ENCODE measurements around the gene KLK12.

KLK12 gene

GRCh38 chr19:51044327-51044726 is 9.5 kb upstream of the KLK12 start:
- no peak for DNase-seq

GRCh38 chr19:51043497-51043896 is 8.7 kb upstream of the KLK12 start:
- DNase-seq: no peak

DNA sequence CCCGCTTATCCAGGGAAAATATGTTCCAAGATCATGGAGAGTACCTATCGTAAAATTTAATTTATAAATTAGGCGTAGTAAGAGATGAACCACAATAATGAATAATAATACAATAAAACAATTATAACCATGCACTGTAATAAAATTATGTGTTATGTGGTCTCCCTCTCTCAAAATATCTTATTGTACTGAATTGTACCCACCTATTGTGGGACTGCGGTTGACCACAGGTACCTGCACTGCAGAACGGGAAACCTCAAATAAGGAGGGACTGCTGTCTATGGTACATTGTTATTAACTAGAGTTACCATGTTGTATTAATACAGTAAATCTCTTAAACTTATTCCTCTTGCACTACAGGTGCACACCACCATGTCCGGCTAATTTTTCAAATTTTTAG is 5.3 kb upstream of the KLK12 start:
- no peak for DNase-seq

GRCh38 chr19:51036519-51036918 is 1.7 kb upstream of the KLK12 start:
- DNase-seq: no peak

GRCh38 chr19:51031880-51032225 is 2.9 kb downstream of the KLK12 start:
- no peak for DNase-seq

GRCh38 chr19:51031220-51031879 is 3.5 kb downstream of the KLK12 start:
- no peak for DNase-seq

DNA sequence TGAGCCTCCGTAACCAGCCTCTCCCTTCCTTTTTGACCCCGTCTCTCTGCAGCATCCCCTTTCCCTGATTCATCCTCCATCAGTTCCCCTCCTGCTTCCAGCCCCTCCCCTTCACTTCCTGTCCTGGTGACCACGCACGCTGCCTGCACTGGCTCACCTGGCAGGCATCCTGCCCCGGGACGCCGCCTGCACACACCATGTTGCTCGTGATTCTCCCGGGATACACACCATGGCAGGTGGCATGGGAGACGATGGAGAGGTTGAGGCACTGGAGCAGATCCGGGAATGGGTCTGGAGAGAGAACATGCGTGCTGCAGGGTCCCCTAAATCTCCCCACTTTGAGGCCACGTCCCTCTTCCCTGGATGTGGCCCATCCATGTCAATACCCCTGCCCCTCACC is 4.2 kb downstream of the KLK12 start:
- no peak for DNase-seq

DNA sequence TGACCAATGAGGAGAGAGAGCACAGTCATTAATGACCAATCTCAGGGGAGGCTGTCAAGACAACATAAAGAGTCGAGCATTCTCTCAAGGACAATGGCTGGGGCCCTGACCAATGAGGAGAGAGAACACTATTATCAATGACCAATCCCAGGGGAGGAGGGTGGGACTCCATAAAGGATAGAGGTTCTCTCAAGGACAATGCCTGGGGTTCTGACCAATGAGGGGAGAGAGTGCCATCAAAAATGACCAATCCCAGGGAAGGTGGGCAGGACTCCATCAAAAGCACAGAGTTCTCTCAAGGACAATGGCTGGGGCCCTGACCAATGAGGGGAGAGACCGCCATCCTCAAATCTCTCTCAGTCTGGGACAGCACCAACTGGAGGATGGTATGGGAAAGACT is 5.1 kb downstream of the KLK12 start:
- DNase-seq: no peak

DNA sequence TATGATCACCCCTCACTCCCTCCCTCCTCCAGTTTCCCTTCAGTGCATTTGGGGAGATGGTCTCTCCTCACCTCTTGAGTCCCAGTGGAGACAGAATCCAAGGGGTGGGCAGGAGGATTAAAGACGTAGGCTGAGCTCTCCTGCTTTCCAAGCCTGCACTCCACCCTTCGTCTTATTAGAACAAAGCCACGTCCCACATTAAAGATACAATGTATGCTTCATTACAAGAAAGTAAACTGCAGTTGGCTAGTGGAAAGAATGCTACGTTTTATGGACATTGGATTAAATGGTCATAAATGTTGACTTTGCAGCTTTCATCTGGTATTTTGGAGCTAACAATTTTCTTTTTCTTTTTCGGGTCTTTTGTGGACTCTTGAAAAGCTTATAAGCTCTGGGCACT is 6.9 kb downstream of the KLK12 start:
- DNase-seq: no peak

GRCh38 chr19:51027126-51027806 is 7.5 kb downstream of the KLK12 start:
- DNase-seq: no peak

DNA sequence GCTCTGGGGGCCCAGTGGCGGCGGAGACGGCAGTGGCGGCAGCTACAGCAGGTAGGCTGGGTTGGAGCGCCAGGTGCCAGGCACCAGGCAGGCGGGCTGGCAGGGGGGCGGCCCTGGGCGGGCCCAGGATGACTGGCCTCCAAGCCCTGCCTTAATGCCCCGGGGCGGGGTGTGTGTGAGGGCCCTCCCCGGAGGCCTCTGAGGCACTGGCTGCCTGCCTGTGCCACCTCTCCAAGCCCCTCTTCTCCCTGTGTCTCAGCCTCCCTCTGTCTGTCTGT is 8.3 kb downstream of the KLK12 start, which contains the start of gene KLK11:
Gene KLK11, minus strand, starts transcription at position 63 of the 278 bp plus-strand sequence. CDS start 985 bp downstream, outside the sequence.
- DNase-seq: no peak

DNA sequence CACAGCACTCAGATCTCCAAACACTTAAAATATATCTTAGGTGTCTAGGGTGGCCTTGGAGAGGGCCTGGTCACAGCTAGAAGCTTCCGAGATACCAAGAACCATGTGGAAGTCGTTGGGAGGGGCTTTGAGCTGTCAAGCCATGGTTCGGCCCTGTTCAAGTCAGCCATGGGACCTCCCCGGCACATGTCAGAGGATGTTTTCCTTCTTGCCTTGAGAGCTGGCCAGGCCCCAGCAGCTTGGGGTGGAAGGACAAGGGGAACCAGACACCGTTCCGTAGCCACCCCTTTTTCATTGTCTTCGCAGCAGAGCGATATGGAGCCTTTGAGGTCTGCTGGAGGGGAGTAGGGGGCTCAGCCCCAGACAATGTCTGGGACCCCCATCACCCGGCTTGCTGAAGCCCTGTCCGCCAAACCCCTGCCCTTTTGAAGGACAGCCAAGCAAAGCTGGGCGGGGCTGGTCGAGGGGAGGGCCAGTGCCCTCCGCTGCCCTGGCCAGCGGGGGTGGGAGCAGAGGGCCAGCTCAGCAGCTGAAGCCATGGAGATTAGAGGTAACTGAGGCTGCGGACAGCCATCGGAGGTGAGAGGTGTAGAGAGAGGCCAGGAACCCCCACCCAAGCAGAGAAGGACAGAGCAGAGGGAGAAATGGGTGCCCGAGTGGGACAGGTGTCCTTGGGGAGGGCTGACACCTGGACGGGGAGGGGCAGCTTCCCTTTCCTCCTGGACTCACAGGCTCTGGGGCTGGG is 8.8 kb downstream of the KLK12 start:
- no peak for DNase-seq

DNA sequence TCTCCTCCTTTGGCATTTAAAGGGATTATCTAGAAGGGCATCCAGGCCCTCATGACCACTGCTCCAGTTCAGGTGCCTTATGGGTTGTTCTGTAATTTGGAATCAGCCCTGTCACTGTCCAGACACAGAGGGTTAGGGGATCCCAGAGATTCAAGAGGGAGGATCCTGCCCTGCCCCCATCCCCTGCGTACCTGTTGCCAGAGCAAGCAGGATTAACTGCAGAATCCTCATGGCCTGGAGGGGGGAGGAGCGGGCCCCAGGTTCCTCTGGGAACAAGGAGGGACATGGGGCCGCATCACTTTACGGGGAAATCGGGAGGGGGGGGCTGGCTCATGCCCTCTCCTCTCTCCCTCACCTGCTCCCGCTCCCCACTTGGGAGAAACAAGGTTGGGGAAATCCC is 9.4 kb downstream of the KLK12 start:
- DNase-seq: no peak

GRCh38 chr19:51024924-51025323 is 9.9 kb downstream of the KLK12 start:
- DNase-seq: no peak

DNA sequence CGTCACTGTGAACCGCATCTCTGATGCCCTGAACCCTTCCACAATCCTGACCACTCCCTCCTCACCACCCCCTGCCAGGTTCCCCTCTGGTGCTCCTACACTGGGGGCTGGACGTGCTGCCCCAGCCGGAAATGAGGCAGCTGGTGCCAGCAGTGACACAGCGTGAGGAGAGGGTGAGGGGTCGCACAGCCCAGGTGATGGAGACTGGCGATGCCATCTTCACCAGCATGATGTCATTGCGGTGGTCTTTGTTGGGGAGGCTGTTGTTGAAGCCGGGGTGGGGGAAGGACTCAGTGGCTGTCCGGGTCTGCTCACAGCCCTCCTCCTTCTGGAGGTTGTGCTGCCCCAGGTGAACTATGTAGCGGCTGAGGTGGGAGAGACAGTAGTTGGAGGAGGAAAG is 10.9 kb downstream of the KLK12 start:
- no peak for DNase-seq

- DNase-seq: no peak
These were observed 12.3 kb downstream of the KLK12 start for GRCh38 chr19:51022526-51022925.

- no peak for DNase-seq
These were observed 13.7 kb downstream of the KLK12 start for GRCh38 chr19:51020988-51021651.

- no peak for DNase-seq
These were observed 15.3 kb downstream of the KLK12 start, which contains the start of gene KLK10 for GRCh38 chr19:51019544-51019925. Gene KLK10 (minus strand): TSS chr19:51019709. CDS start chr19:51019130, 579 bp downstream.

- no peak for DNase-seq
These were observed 15.9 kb downstream of the KLK12 start for GRCh38 chr19:51018745-51019543.

DNA sequence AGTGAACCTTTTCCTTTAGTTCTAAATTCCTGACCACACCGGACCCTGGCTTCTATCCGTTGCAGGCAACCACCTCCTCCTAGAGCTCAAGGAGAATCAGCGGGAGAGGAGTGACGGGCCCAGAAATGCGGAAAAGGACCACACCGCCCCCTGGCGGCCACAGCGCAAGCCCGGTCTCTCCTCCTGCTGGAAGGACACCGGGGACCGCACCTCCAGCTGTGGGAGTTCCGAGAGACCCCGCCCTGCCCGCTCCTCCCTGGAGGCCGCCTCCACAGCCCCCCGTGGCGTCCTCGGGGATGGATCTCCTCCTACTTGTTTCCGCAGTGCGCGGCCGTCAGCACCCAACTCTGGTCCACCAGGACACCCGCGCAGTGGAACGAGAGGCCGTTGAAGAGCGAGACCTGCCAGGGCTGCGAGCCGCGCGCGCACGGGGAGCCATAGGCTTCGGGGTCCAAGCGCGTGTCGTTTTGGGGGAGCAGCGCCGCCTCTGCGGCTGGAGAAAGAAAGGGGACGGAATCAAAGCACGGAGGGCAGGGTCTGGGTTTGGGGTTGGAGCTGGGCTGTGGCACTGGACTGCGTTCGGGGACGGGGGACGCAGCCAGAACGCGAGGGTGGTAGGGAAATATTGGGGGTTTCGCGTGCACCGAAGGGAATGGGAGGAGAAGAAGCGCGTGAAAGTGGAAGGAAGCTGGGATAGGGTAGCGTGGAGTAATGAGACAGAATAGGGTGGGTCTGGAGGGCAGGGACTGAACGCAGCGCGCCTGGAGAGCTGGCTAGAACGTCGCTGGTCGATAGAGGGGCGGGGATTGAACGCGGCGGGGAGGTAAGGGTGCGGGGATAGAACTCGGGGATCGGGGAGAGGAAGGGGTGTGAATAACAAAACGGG is 17.8 kb downstream of the KLK12 start:
- DNase-seq: peak; percentile 48 to 63

GRCh38 chr19:51015691-51016267 is 19.0 kb downstream of the KLK12 start:
- no peak for DNase-seq

All from stimulated activated CD4-positive, alpha-beta T cell treated with anti-CD3 and anti-CD28 coated beads, Interleukin-2, amount 100 ng/mL, for 48 hours (primary cell).